B cell (primary cell): Measurements from ENCODE around the gene RPL36. TPM values are rescaled to one million over a fixed set of nuclear protein-coding genes. Genes with fewer than 3 reads are reported as not detected.

Experiments
- ATAC-seq: fragments of 200-7000 bp; cut with Tn5 transposase; one replicate; pipeline ENCODE4 v1.10.0; 2021; ENCODE audit warnings: low read depth, mild to moderate bottlenecking, moderate number of reproducible peaks, moderate library complexity
- CTCF ChIA-PET: fragments of 350-600 bp; sonication (Branson Sonifier 250); formaldehyde crosslinking; loops from one replicate; lab custom pipeline; 2021; ENCODE audit warnings: antibody characterized with exemption, inconsistent platforms; lab: Charles Lee
- POLR2A ChIA-PET: fragments of 350-600 bp; sonication (Branson Sonifier 250); formaldehyde crosslinking; loops from one replicate; lab custom pipeline; 2021; ENCODE audit warnings: antibody characterized with exemption; lab: Charles Lee
- DNase-seq: peaks from one replicate; pipeline ENCODE4 v3.0.0; 2013
- H2AFZ ChIP-seq: 2 replicates; pipeline ENCODE4 v1.6.1; 2012; ENCODE audit warnings: mild to moderate bottlenecking, low read depth, low read length; ENCODE audit not compliant: insufficient read depth, poor library complexity, severe bottlenecking
- H3K27ac ChIP-seq, 2 donors: 1 replicate in 1 of 2; 2 replicates in 1 of 2; pipeline ENCODE4 v1.5.1; 2012 to 2013; ENCODE audit warnings: low read length in 2 of 2, mild to moderate bottlenecking in 2 of 2, moderate library complexity in 1 of 2
- H3K27me3 ChIP-seq, 4 experiments: fragments of 200-600 bp in 1 of 4; sonication (generic) in 1 of 4; replicated peaks in 1 of 4; 1 replicate in 2 of 4; 2 replicates in 2 of 4; pipeline versions ENCODE4 v1.6.1 to v1.7.0; 2013 to 2016; ENCODE audit warnings: low read length in 3 of 4, mild to moderate bottlenecking in 2 of 4, mixed read lengths in 1 of 4, moderate library complexity in 1 of 4; ENCODE audit not compliant: insufficient read depth in 4 of 4, control insufficient read depth in 3 of 4; ENCODE audit errors: control extremely low read depth in 1 of 4
- H3K36me3 ChIP-seq, 2 experiments: replicated peaks in 1 of 2; 1 replicate in 1 of 2; 2 replicates in 1 of 2; pipeline versions ENCODE4 v1.6.1 to v1.7.1; 2013; ENCODE audit warnings: low read length in 1 of 2; ENCODE audit not compliant: insufficient read depth in 2 of 2, control insufficient read depth in 1 of 2; ENCODE audit errors: control extremely low read depth in 1 of 2, extremely low read depth in 1 of 2
- H3K4me1 ChIP-seq, 2 donors: fragments of 200-600 bp in 1 of 2; sonication (generic) in 1 of 2; 1 replicate in 1 of 2; 2 replicates in 1 of 2; pipeline versions ENCODE4 v1.5.1 to v1.6.1; 2013 to 2017; ENCODE audit warnings: low read length in 2 of 2; ENCODE audit not compliant: control insufficient read depth in 2 of 2, insufficient read depth in 2 of 2
- H3K4me2 ChIP-seq: replicated peaks from 2 replicates; pipeline ENCODE3; 2012; ENCODE audit warnings: mild to moderate bottlenecking, low read depth, low read length; ENCODE audit not compliant: poor library complexity, severe bottlenecking
- H3K4me3 ChIP-seq, 5 experiments: fragments of 200-600 bp in 1 of 5; sonication (generic) in 1 of 5; 1 replicate in 3 of 5; 2 replicates in 2 of 5; pipeline versions ENCODE4 v1.5.1 to v1.7.0; 2011 to 2016; ENCODE audit warnings: low read length in 4 of 5, mild to moderate bottlenecking in 4 of 5, low read depth in 2 of 5, control low read depth in 1 of 5, moderate library complexity in 1 of 5; ENCODE audit not compliant: insufficient read depth in 1 of 5; ENCODE audit errors: control extremely low read depth in 1 of 5, extremely low read depth in 1 of 5
- H3K79me2 ChIP-seq: fragments of 200-600 bp; sonication (generic); one replicate; pipeline ENCODE4 v1.6.0; 2016; ENCODE audit warnings: low read length; ENCODE audit not compliant: control insufficient read depth, insufficient read depth
- H3K9ac ChIP-seq: fragments of 200-600 bp; sonication (generic); 2 replicates; pipeline ENCODE4 v1.6.1; 2017; ENCODE audit warnings: mild to moderate bottlenecking, low read length, moderate library complexity
- H3K9me3 ChIP-seq, 3 donors: one replicate each; pipeline versions ENCODE4 v1.6.1 to v1.7.1; 2013; ENCODE audit warnings: low read length in 2 of 3; ENCODE audit not compliant: control insufficient read depth in 2 of 3, insufficient read depth in 1 of 3; ENCODE audit errors: control extremely low read depth in 1 of 3
- H4K20me1 ChIP-seq: 2 replicates; pipeline ENCODE4 v1.6.0; 2012; ENCODE audit warnings: mild to moderate bottlenecking, low read length; ENCODE audit not compliant: insufficient read depth, control insufficient read depth, poor library complexity, severe bottlenecking
- H3K27ac Mint-ChIP-seq: one replicate; pipeline ENCODE4 v1.8.0; 2021; ENCODE audit warnings: mixed read lengths
- H3K27me3 Mint-ChIP-seq: one replicate; pipeline ENCODE4 v1.8.0; 2021; ENCODE audit warnings: mixed read lengths
- H3K4me1 Mint-ChIP-seq: one replicate; pipeline ENCODE4 v1.8.0; 2021; ENCODE audit warnings: mixed read lengths
- H3K4me3 Mint-ChIP-seq: one replicate; pipeline ENCODE4 v1.8.0; 2021; ENCODE audit warnings: mixed read lengths
- H3K9me3 Mint-ChIP-seq: one replicate; pipeline ENCODE4 v1.8.0; 2022; ENCODE audit warnings: mixed read lengths; ENCODE audit not compliant: insufficient read depth
- CTCF ChIP-seq: fragments of 200-600 bp; IDR thresholded peaks from one replicate; pipeline ENCODE4 v1.8.0; 2022; ENCODE audit warnings: antibody characterized with exemption, mild to moderate bottlenecking
- EZH2 ChIP-seq: IDR thresholded peaks from 2 replicates; pipeline ENCODE4 v1.6.1; 2012; ENCODE audit warnings: borderline replicate concordance, low read depth, mild to moderate bottlenecking, moderate library complexity, low read length; ENCODE audit not compliant: insufficient read depth, poor library complexity, severe bottlenecking
- WGBS: methylation state at CpG from one replicate; pipeline ENCODE4 v1.1.5; 2013; ENCODE audit warnings: missing lambda C conversion rate; ENCODE audit not compliant: insufficient coverage; 5-methylcytosine and 5-hydroxymethylcytosine counted together
- intact Hi-C: fragments of 100-400 bp; cut with micrococcal nuclease; formaldehyde crosslinking; loops from one replicate; pipeline ENCODE4 v1.10.0; 2022
- polyA plus RNA-seq: library from polyadenylated mRNA; depleted of rRNA; stranded (reverse); fragments of >200 nt; gene quantifications from 2 replicates; pipeline ENCODE4 v1.2.3, GENCODE V29; 2012
- total RNA-seq, 2 donors: library from RNA; stranded (reverse); fragments of 120-200 nt in 1 of 2; gene quantifications; 1 replicate in 1 of 2; 2 replicates in 1 of 2; pipeline versions ENCODE4 v1.2.3 to v1.2.4, GENCODE V29; 2013 to 2022

Gene RPL36
- total and polyA plus RNA-seq, 2 donors (not counting 1 experiment from before 2014, with no cell fraction given), result 899 to 983 TPM

GRCh38 chr19:5711713-5712161 is 21.6 kb downstream of the RPL36 start:
- Mint-ChIP-seq H3K4me3 (no peak overlapping the region), H3K27ac (no peak overlapping the region), H3K27me3 (no peaks in the 10 kb centered on the region), H3K9me3 (no peaks in the 10 kb centered on the region), H3K4me1 (peaks cover 3% of the 10 kb centered on the region)
- TF ChIP-seq CTCF, result no peak
- no peak for TF ChIP-seq EZH2
- no peaks in the 10 kb centered on the region for H3K27me3 ChIP-seq
- POLR2A ChIA-PET, result no interaction called here
- no peak overlapping the region for H3K4me2 ChIP-seq
- CTCF ChIA-PET, result interaction anchor here (0.7 to 1.2 kb wide), 2 partner anchors 9 to 25 kb away, joined by 3 read pairs; partner anchors contain the start of gene CATSPERD
- DNase-seq, result no peak
- intact Hi-C loops, result no loop called here
- H3K9ac ChIP-seq, result no peak overlapping the region
- H3K79me2 ChIP-seq, result peaks cover 18% of the 10 kb centered on the region
- ATAC-seq, result no peak
- 96% methylated on average over 25 of the region's 25 CpGs for WGBS
- H4K20me1 ChIP-seq, result peaks cover 26% of the 10 kb centered on the region
- H3K9me3 ChIP-seq, result no peaks in the 10 kb centered on the region
- peaks cover 0 to 42% of the 10 kb centered on the region in 2 experiments for H3K36me3 ChIP-seq
- no peak overlapping the region for H3K4me3 ChIP-seq
- H3K4me1 ChIP-seq, result no peaks in the 10 kb centered on the region
- no peak overlapping the region for H2AFZ ChIP-seq
- no peak overlapping the region for H3K27ac ChIP-seq

- CTCF ChIA-PET, result interaction anchor here (1.2 kb wide), 1 partner anchor 7 kb away, joined by 3 read pairs; the partner anchor contains the start of gene CATSPERD
- H3K79me2 ChIP-seq, result peaks cover 32% of the 10 kb centered on the region
- no peak overlapping the region for H2AFZ ChIP-seq
- H3K9ac ChIP-seq, result no peak overlapping the region
- Mint-ChIP-seq H3K4me3 (no peak overlapping the region), H3K4me1 (peaks cover 13% of the 10 kb centered on the region), H3K9me3 (no peaks in the 10 kb centered on the region), H3K27me3 (no peaks in the 10 kb centered on the region), H3K27ac (no peak overlapping the region)
- H3K9me3 ChIP-seq, result no peaks in the 10 kb centered on the region
- H4K20me1 ChIP-seq, result peaks cover 36% of the 10 kb centered on the region
- no peak overlapping the region for H3K27ac ChIP-seq
- H3K36me3 ChIP-seq, result peaks cover 0 to 39% of the 10 kb centered on the region in 2 experiments
- ATAC-seq (no peak), DNase-seq (no peak)
- 98% methylated on average over 6 of the region's 9 CpGs for WGBS
- POLR2A ChIA-PET, result no interaction called here
- H3K4me3 ChIP-seq, result no peak overlapping the region
- TF ChIP-seq CTCF (no peak), EZH2 (no peak)
- no peak overlapping the region for H3K4me2 ChIP-seq
- H3K4me1 ChIP-seq, result peaks cover 0 to 5% of the 10 kb centered on the region in 2 donors
- intact Hi-C loops, result no loop called here
- no peaks in the 10 kb centered on the region for H3K27me3 ChIP-seq
Observed at GRCh38 chr19:5713228-5713627, 23.1 kb downstream of the RPL36 start.
